Daoy (cell line): ENCODE results near the gene GFRA4. TPM values are rescaled to one million over a fixed set of nuclear protein-coding genes. Genes with fewer than 3 reads are reported as not detected.
"Not testable (repeated sequence)": the region's sequence is repeated elsewhere in the genome, so short reads cannot be mapped to it uniquely, and the experiment has no call there.

Experiments used
- DNase-seq: peaks from one replicate; pipeline ENCODE4 v3.0.0-alpha.2; 2015; ENCODE audit warnings: low read depth
- total RNA-seq: library from RNA; depleted of rRNA; stranded (reverse); fragments of >200 nt; shearing (Covaris generic); gene quantifications from 2 replicates; pipeline ENCODE4 v1.2.3, GENCODE V29; 2014; rRNA removed

The GFRA4 gene
- total RNA-seq, 1 experiment from 2014 or later: not detected

DNA sequence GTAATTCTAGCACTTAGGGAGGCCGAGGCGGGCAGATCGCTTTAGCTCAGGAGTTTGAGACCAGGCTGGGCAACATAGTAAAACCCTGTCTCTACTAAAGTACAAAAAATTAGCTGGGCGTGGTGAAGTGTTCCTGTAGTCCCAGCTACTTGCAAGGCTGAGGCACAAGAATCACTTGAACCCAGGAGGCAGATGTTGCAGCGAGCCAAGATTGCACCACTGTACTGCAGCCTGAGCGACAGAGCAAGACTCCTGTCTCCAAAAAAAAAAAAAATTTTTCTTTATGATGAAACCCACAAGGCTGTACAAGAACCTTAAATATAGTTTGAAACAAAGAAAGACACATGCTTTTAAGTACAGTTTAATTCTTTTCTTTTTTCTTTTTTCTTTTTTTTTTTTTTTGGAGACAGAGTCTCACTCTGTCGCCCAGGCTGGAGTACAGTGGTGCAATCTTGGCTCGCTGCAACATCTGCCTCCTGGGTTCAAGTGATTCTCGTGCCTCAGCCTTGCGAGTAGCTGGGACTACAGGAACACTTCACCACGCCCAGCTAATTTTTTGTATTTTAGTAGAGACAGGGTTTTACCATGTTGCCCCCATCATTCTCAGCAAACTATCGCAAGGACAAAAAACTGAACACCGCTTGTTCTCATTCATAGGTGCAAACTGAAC lies 47.9 kb downstream of the GFRA4 start:
- DNase-seq: not testable (repeated sequence)

DNA sequence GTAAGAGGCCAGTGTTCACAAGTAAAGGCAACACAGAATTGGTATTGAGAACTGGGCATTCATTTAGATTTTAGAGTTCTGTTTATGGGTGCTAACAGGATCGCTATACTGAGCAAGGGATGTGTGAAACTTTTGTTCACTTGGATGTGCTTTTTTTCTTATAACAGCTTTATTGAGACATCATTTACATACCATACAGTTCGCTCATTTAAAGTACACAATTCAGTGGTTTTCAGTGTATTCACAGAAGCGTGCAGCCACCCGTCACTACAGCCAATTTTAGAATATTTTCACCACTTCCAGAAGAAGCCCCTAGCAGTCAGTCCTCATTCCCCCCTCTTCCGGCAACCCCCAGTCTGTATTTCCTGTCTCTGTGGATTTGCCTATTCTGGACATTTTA lies 48.7 kb downstream of the GFRA4 start:
- no peak for DNase-seq

DNA sequence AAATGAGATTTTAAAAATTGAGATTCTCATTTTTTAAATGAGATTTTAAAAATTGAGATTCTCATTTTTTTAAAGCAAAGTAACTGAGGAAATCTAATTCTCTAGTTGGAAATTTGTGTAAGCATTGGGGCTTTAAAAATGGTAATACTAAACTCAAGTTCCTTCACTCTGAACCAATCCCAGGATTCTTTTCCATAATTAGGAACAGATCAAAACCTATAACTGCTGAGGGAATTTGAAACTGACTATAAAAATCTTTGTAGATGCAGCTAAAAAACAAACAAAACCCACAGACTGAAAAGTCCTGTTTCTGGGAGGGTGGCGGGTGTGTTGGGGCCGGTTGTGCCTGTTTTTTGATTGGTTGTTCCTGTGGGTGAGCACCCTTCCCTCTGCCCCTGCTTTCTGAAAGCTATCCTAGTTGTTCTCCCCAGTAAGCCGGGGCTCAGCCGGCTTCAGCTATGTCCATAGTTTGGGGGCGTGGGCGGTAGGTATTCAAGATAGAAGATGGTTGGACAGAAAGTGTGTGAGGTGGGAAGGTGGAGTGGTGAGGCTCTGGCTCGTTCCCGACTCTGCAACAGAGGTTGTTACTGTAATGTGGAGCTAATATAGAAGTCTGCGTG lies 49.3 kb downstream of the GFRA4 start:
- DNase-seq: no peak

DNA sequence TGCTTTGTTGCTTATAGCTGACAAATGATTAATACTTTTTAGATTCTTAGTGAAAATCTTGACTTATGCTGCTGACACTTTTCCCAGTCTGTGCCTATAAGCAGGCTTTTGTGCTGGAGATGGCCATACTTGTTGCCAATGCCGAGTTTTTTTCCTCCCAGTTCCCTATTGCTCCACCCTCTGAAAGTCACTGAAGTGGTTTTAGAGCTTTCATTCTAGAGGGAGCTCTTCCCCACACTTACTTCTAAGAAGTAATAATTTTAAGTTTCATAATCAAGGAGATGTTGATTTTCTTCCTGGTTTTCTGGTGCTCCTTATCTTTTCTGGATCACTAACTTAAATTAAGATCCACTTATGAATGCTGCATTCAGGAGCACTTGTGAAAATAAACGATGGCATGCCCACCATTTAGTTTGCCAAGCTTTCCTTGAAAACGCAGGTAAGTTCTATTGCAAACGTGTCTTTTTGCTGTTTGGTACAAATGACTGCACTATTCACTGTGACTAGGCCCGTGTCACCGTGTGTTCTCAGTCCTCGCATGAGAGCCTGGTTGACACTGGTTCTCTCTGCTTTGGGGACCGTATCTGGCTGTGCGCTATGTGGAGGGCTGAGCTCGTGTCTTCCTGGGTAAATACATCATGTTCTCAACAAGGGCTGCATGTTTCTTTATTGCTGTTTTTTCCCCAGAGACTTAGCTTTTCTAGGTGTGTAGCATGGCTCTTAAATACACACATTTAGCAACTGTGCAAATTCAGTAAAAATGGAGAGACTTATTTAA lies 50.2 kb downstream of the GFRA4 start:
- no peak for DNase-seq

DNA sequence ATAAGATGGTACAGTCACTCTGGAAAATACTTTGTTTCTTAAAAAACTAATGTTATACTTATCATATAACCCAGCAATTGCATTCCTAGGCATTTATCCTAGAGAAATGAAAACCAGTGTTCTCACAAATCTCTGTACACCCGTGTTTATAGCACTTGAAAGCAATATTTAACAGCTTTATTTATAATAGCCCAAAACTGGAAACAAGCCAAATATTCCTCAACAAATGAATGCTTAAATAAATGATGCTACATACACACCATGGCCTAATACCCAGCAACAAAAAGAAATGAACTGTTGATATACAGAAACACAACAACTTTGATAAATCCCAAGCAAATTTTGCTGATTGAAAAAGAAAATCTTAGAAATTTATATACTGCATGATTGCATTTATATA lies 51.3 kb downstream of the GFRA4 start:
- no peak for DNase-seq

Other genes starting within 250 kb of the GFRA4 start
- gene ATRN, start 192.4 kb downstream of the GFRA4 start, total RNA-seq: 8.7 and 11.1 TPM in 2 replicates
- gene ADAM33, start 18.6 kb upstream of the GFRA4 start, total RNA-seq: not detected in 2 replicates
- not detected in 2 replicates for gene SIGLEC1, start 49.2 kb upstream of the GFRA4 start, total RNA-seq
- 0.17 TPM in 1 of 2 replicates, not detected in the other for gene HSPA12B, start 69.3 kb upstream of the GFRA4 start, total RNA-seq
- gene ADISSP, start 104.4 kb upstream of the GFRA4 start, total RNA-seq: 39.4 and 40.4 TPM in 2 replicates
- gene SPEF1, start 118.0 kb upstream of the GFRA4 start, total RNA-seq: 0.51 TPM in 1 of 2 replicates, not detected in the other
- 91.3 and 94.1 TPM in 2 replicates for gene CENPB, start 123.3 kb upstream of the GFRA4 start, total RNA-seq
- gene CDC25B, start 132.9 kb upstream of the GFRA4 start, total RNA-seq: 39.7 and 43.3 TPM in 2 replicates
- gene AP5S1, start 157.1 kb upstream of the GFRA4 start, total RNA-seq: 14.1 and 14.9 TPM in 2 replicates
- gene MAVS, start 183.4 kb upstream of the GFRA4 start, total RNA-seq: 9.6 and 11.5 TPM in 2 replicates
- gene PANK2, start 226.0 kb upstream of the GFRA4 start, total RNA-seq: 62.3 and 69.2 TPM in 2 replicates